MG63 (cell line): Measurements from ENCODE around the gene STXBP5L. TPM values are rescaled to one million over a fixed set of nuclear protein-coding genes. Genes with fewer than 3 reads are reported as not detected.
A peak's percentile ranks its signal among the peaks of the same experiment; 100 is the strongest.
"Not testable (repeated sequence)": the region's sequence is repeated elsewhere in the genome, so short reads cannot be mapped to it uniquely, and the experiment has no call there.

Experiments
- DNase-seq: peaks from one replicate; pipeline ENCODE4 v3.0.0-alpha.2; 2020
- H3K27me3 ChIP-seq: fragments of 250-450 bp; sonication (Bioruptor Pico); 2 replicates; pipeline ENCODE4 v1.5.1; 2020; ENCODE audit warnings: mild to moderate bottlenecking, moderate library complexity
- H3K36me3 ChIP-seq: fragments of 250-450 bp; sonication (Bioruptor Pico); 2 replicates; pipeline ENCODE4 v1.5.1; 2020; ENCODE audit warnings: mild to moderate bottlenecking, moderate library complexity
- H3K4me3 ChIP-seq: fragments of 250-450 bp; sonication (Bioruptor Pico); 2 replicates; pipeline ENCODE4 v1.5.1; 2020; ENCODE audit warnings: mild to moderate bottlenecking, moderate library complexity
- H3K9me3 ChIP-seq: fragments of 250-450 bp; sonication (Bioruptor Pico); 2 replicates; pipeline ENCODE4 v1.5.1; 2020; ENCODE audit warnings: mild to moderate bottlenecking, moderate library complexity
- total RNA-seq: library from RNA; depleted of rRNA; stranded (reverse); fragments of >200 nt; shearing (Covaris generic); gene quantifications from 2 replicates; pipeline ENCODE4 v1.2.3, GENCODE V29; 2014; ENCODE audit warnings: low replicate concordance

Gene STXBP5L
- total RNA-seq, 1 experiment from 2014 or later: not detected

- Histone ChIP-seq H3K36me3 (no peaks in the 10 kb centered on the region), H3K9me3 (no peaks in the 10 kb centered on the region), H3K4me3 (no peak overlapping the region), H3K27me3 (no peaks in the 10 kb centered on the region)
- DNase-seq: no peak
Measured at GRCh38 chr3:121152573-121152972, 244.6 kb downstream of the STXBP5L start.

GRCh38 chr3:121153851-121154250, 245.8 kb downstream of the STXBP5L start:
- Histone ChIP-seq H3K9me3 (no peaks in the 10 kb centered on the region; the same call in 1 of the 2 replicates), H3K27me3 (no peaks in the 10 kb centered on the region), H3K36me3 (no peaks in the 10 kb centered on the region), H3K4me3 (no peak overlapping the region)
- no peak for DNase-seq

- DNase-seq: no peak
- no peaks in the 10 kb centered on the region for H3K36me3 ChIP-seq
- H3K9me3 ChIP-seq: no peaks in the 10 kb centered on the region; the same call in 1 of the 2 replicates
- H3K27me3 ChIP-seq: no peaks in the 10 kb centered on the region
- H3K4me3 ChIP-seq: no peak overlapping the region
Measured at GRCh38 chr3:121155028-121155427, 247.0 kb downstream of the STXBP5L start.

GRCh38 chr3:121165397-121165837, 257.4 kb downstream of the STXBP5L start:
- no peaks in the 10 kb centered on the region for H3K27me3 ChIP-seq
- no peaks in the 10 kb centered on the region for H3K9me3 ChIP-seq
- no peaks in the 10 kb centered on the region for H3K36me3 ChIP-seq
- no peak overlapping the region for H3K4me3 ChIP-seq
- no peak for DNase-seq

GRCh38 chr3:121167374-121168139, 259.6 kb downstream of the STXBP5L start:
- Histone ChIP-seq H3K4me3 (no peak overlapping the region), H3K27me3 (no peaks in the 10 kb centered on the region), H3K36me3 (no peaks in the 10 kb centered on the region), H3K9me3 (no peaks in the 10 kb centered on the region)
- no peak for DNase-seq

- DNase-seq: no peak
- Histone ChIP-seq H3K27me3 (no peaks in the 10 kb centered on the region), H3K4me3 (no peak overlapping the region), H3K36me3 (no peaks in the 10 kb centered on the region), H3K9me3 (peaks cover under 1% of the 10 kb centered on the region; the same call in 1 of the 2 replicates)
Measured at GRCh38 chr3:121175083-121175482, 267.1 kb downstream of the STXBP5L start.

GRCh38 chr3:121190626-121191025, 282.6 kb downstream of the STXBP5L start:
- not testable (repeated sequence) for H3K27me3 ChIP-seq, H3K36me3 ChIP-seq, H3K9me3 ChIP-seq, DNase-seq, H3K4me3 ChIP-seq

- DNase-seq: no peak
- Histone ChIP-seq H3K27me3 (no peaks in the 10 kb centered on the region), H3K4me3 (no peak overlapping the region), H3K9me3 (peaks cover 7% of the 10 kb centered on the region; the same call in 1 of the 2 replicates), H3K36me3 (no peaks in the 10 kb centered on the region)
Measured at GRCh38 chr3:121202573-121202972, 294.6 kb downstream of the STXBP5L start.

GRCh38 chr3:121223116-121223515, 315.1 kb downstream of the STXBP5L start:
- no peak for DNase-seq
- H3K27me3 ChIP-seq: no peaks in the 10 kb centered on the region
- no peak overlapping the region for H3K4me3 ChIP-seq
- H3K9me3 ChIP-seq: no peaks in the 10 kb centered on the region
- H3K36me3 ChIP-seq: no peaks in the 10 kb centered on the region

- DNase-seq: no peak
- H3K36me3 ChIP-seq: no peaks in the 10 kb centered on the region
- H3K9me3 ChIP-seq: no peaks in the 10 kb centered on the region
- H3K4me3 ChIP-seq: no peak overlapping the region
- no peaks in the 10 kb centered on the region for H3K27me3 ChIP-seq
Measured at GRCh38 chr3:121228971-121229370, 321.0 kb downstream of the STXBP5L start.

GRCh38 chr3:121230194-121230593, 322.2 kb downstream of the STXBP5L start:
- not testable (repeated sequence) for H3K27me3 ChIP-seq, H3K9me3 ChIP-seq, DNase-seq, H3K36me3 ChIP-seq, H3K4me3 ChIP-seq

GRCh38 chr3:121231872-121232271, 323.9 kb downstream of the STXBP5L start:
- Histone ChIP-seq H3K27me3 (no peaks in the 10 kb centered on the region), H3K4me3 (no peak overlapping the region), H3K9me3 (no peaks in the 10 kb centered on the region), H3K36me3 (no peaks in the 10 kb centered on the region)
- DNase-seq: peak; percentile 70

- Histone ChIP-seq H3K36me3 (no peaks in the 10 kb centered on the region), H3K4me3 (no peak overlapping the region), H3K9me3 (no peaks in the 10 kb centered on the region), H3K27me3 (no peaks in the 10 kb centered on the region)
- DNase-seq: no peak
Measured at GRCh38 chr3:121232309-121233225, 324.6 kb downstream of the STXBP5L start.

- Histone ChIP-seq H3K4me3 (no peak overlapping the region), H3K27me3 (no peaks in the 10 kb centered on the region), H3K36me3 (no peaks in the 10 kb centered on the region), H3K9me3 (no peaks in the 10 kb centered on the region)
- DNase-seq: no peak
Measured at GRCh38 chr3:121243208-121243607, 335.2 kb downstream of the STXBP5L start.

- Histone ChIP-seq H3K9me3 (no peaks in the 10 kb centered on the region), H3K4me3 (no peak overlapping the region), H3K27me3 (0 out of 2 replicates have a peak, but pooled peaks cover 3% of the 10 kb centered on the region), H3K36me3 (no peaks in the 10 kb centered on the region)
- no peak for DNase-seq
Measured at GRCh38 chr3:121252676-121253075, 344.7 kb downstream of the STXBP5L start.

GRCh38 chr3:121269389-121269788, 361.4 kb downstream of the STXBP5L start:
- DNase-seq: no peak
- Histone ChIP-seq H3K9me3 (peaks cover 18% of the 10 kb centered on the region), H3K36me3 (no peaks in the 10 kb centered on the region), H3K27me3 (0 out of 2 replicates have a peak, but pooled peaks cover 2% of the 10 kb centered on the region), H3K4me3 (no peak overlapping the region)

GRCh38 chr3:121274411-121274810, 366.4 kb downstream of the STXBP5L start:
- Histone ChIP-seq H3K4me3 (no peak overlapping the region), H3K9me3 (peaks cover 22% of the 10 kb centered on the region), H3K36me3 (no peaks in the 10 kb centered on the region), H3K27me3 (no peaks in the 10 kb centered on the region)
- no peak for DNase-seq
